ENCODE results near the gene ALDH1A3. TPM values are rescaled to one million over a fixed set of nuclear protein-coding genes. Genes with fewer than 3 reads are reported as not detected.
A peak's percentile ranks its signal among the peaks of the same experiment; 100 is the strongest.

ALDH1A3 gene
- total RNA-seq, 1 donor from 2014 or later = 2.1 TPM

DNA sequence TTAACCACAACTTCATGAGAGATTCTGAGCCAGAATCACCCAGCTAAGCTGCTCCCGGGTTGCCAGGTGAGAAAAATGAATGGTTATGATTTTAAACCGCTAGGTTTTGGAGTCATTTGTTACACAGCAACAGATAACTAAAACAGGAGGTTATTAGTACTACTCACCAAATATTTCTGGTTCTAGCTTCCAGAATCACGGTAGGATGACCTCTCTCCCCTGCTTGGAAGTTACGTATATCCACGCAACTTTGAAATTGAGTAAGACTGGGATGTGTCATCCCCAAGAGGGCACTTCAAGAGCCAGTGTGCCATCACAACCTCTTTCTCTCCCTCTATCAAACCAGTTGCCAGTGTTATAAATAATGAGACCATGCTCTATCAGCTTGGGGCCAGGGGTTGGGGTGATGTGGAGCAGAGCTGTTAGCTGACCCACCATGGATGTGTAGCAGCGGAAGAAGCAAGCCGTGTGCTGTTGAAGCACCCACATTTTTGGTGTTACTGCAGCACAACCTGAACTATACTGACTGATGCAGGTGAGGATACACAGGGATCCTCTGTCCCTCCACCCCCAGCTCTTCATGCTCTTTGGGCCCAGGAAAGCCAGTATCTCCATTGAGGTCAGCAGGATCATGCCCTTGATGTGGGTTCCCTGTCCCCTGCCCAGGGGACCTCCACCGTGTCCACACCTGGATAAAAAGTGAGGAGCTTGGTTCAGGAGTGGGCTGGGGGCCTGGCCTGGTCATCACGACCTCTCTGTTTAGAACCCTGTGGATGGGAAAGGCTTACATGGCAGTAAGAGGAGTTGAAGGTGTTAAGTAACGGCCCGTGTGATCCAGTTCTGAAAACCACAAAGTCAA, 19.4 kb upstream of the ALDH1A3 start:
- DNase-seq (ENCODE audit: low spot score) = no peak

DNA sequence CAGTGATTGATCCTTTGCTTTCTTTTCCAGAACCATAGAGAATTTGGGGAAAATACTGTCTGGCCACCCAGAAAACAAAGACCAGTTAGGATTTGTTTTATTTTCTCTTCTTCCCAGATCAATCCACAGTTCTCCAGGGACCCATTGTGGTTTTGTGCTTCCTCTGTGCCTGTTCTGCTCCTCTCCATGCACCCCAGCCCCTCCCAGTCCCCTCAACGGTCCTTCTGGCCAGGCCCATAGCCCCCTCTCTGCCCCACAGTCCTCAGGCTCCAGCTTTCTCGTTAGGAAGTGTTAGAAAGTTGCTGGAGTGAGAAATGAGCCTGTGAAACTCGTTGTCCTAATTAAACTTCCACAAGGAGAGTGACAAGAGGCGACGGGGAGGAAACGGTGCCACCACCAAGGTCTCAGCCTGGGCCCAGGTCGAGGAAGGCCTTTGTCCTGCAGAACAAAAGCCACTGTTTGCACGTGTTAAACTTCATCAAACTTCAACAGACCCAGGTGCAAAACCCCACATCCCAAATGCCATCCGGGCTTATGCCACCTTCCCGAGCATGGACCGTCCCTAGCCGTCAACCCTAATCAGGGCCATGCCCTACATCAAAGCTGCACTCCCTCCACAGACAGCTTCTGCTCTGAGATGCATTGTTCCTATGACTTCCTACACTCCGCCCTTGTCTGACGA, 18.7 kb upstream of the ALDH1A3 start:
- DNase-seq (ENCODE audit: low spot score) = no peak

DNA sequence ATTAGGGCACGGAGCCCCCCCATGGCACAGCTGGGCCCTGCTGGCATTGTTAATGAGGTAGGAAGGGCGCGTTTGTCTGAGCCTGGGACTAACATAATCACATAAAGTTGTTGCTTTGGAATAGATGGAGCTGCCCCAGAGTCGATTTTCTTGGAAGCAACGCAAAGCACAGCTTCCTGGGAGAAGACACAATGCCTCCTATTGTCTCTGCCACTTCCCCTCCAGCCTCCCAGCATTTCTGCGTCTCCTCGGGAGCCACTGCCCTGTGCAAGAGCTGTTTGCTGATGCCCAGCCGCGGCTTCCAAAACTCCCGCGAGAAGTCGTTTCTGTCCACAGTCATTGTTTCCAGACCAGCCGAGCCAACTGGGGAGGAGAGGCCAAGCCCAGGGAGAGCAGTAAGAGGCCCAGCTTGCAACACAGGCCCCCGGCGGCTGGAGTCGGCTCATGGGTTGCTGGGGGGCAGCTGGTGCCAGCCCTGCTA, 18.1 kb upstream of the ALDH1A3 start:
- DNase-seq (ENCODE audit: low spot score) = no peak

DNA sequence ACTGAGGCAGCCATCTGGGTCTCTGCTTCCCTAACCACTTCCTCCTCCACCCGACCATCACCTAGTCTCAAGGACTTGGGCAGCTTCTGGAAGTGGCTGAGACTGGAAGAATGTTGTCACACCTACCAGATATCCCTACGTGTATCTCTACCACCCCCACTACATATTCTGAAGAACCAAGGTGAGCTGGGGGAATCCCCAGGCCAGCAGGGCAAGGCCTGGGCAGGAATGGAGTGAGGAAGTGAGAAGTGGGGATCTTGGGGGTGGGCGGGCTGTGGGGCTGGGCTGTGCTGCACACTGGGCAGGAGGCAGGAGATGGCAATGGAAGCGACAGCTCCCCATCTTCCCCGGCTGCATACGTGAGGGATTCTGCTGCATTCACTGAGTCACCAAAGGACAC, 17.5 kb upstream of the ALDH1A3 start:
- no peak for DNase-seq (ENCODE audit: low spot score)

DNA sequence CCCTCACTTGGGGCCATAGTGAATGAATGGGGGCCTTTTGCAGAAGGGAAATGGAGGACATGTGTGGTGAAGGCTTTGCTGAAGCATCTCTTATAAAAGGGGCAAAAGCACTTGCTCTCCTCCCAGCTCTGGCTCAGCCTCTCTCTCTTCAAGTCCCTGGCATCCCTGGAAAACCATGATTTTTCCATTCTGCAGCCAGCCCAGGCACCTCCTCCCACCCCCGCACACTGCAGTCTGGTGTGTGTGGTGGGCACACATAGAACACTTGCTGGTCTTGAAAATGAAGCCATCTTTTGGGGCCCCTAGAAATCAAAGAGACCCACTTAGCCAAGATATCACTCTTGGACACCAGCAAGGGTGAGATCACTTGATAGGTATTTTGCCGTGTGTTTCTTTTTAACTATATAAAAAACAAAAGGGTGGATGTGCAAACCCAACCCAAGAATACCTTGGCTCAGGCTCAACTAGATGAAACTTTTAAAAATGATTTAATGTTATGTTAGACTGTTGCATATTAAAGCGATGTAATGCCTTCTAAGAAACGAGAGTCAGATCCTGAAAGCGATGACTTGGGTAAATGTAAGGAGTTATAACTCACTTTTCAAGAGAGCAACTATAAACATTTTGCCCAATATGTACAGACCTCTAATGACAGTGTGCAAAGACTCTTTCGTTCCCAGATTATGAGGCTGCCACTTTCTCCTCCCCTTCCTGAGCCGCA, 16.4 kb upstream of the ALDH1A3 start:
- no peak for DNase-seq (ENCODE audit: low spot score)

DNA sequence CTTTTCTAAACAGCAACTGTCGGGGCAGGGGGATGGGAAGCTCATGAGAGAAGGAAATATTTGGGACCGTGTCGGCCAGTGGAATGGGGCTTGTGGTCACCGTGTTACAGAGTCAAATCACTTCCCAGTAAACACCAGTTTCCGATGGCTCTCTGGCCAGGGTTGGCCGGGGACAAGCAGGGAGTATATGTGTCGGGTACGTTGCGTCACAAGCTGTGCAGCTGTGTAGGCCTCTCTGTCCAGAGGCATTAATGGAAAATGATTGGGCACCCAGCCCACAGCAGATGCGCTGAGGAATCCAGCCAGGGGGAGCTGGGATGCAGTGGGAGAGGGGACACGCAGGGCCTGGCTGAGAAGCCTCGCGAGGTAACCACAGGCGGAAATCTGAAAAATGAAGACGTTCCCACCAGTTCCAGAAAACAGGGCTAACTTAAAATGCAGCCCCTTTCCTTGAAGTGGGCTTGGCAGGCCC, 15.8 kb upstream of the ALDH1A3 start:
- DNase-seq (ENCODE audit: low spot score) = peak; percentile 47

DNA sequence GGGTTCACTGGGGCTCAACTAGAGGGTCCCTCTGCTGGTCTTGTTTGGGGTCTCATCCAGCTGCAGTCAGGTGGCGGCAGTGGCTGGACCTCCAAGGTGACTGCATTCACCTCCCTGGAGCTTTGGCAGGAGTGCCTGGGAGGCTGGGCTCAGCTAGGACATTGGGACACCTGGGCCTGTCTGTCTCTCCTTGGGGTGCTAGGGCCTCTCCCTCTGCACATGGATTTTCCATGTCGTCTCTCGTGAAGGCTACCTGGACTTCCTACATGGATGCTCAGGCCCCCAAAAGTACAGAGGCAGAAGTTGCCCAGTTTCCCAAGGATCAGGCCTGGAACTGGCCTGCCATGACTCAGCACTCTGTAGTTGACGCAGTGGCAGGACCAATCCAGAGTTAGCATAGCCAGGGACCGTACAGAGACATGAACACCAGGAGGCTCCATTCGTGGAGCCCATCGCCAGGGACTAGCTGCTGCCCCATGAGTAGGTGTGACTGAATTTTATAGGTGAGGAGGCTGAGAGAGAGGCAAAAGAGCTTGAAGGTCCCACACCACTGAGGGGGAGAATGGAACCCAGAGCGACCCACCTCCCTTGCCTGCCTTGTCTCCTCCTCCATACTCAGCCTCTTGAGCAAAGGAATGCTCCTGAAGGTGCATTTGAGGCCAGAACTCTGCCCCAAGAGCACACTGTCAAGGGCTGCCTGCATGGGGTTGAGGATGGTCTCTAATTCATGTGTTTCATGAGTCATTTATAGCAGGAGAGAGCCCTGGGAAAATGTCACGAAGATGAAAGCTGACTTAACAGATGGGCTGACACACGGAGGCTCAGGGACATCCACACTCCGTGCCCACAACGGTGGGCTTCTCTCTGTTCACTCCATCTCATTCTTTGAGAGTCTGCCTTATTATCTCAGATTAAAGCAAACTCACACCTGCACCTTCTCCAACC, 13.0 kb upstream of the ALDH1A3 start:
- DNase-seq (ENCODE audit: low spot score) = no peak

DNA sequence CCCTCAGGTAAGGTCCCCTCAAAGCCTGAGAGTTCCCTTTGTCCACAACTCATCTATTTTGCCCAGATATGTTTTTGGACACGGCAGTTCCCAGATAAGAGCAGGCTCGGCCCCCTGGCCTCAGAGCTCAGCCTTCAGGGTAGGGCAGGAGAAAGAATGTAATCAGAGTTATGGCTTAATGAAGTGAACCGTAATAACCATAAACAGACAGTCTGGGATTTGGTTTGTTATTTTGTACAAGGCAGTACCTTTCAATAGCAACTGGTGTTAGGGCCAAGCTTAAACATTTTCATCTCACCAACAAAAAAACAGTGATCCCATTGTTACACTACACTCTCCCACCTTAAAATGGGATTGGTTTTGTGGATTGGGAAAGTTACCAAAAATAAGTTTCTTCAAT, 12.2 kb upstream of the ALDH1A3 start:
- DNase-seq (ENCODE audit: low spot score) = no peak

DNA sequence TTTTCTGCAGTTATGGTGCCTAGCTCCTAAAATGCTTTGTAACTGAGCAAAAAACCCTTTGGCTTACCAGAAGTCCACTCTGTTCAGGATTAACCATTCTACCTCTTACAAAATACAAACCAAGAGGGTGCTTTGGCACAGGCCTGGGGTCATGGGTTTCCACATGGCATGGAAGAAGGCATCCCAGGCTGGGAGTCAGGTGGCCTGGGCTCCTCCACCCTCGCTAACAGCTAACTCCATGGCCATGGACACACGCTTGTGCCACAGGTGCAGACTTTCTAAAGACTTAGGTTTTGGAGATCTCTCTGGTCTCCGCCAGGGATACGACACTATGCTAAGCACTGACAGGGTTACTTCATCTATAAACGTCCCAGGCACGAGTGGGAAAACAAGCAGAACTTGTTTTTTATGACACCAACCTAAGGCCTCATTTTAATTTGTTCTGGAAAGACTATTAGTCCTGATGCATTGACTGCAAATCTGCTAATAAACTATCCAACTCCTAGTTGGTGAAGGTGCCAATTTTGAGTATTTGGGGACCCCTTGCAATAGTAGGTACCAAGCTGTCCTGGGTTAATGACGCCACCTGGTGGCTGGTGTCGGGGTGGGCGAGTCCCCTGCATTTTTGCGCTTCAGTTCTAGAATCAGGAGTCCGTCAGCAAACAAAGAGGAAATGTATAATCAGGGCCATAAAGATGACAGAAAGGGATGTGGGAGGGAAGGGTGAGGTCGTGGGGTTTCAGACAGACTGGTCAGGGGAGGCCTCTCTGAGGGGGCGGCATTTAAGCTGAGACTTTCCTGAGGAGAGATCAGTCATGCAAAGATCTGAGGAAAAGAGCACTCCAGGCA, 10.3 kb upstream of the ALDH1A3 start:
- no peak for DNase-seq (ENCODE audit: low spot score)

DNA sequence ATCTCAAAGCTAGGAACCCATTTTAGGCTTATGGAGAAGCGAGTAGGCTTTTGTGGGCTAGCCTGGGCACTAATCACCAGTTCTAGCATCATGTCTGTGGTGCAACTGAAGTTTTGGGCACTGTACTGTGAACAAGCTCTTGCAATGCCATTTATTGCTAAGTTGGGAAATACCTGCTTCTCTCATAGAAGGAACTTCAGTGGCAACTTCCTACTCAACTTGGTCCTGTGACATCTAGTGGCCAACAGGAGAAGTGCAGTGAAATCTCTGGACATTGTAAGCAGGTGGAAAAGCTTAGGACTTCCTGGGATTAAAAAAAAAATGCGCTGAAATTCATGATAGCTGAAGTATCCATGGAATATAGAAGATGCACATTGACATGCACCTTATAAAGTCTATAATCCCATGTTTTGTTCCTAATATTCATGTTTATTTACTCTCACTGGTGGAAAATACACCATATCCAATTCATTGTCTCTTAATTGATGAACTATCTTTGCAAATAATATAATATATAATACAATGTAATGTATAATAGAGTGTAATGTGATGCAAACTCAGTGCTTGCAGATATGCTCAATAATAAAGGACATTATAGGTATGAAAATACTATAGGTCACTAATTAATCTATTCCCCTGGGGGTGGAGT, 6.5 kb upstream of the ALDH1A3 start:
- peak; percentile 78 for DNase-seq (ENCODE audit: low spot score)

DNA sequence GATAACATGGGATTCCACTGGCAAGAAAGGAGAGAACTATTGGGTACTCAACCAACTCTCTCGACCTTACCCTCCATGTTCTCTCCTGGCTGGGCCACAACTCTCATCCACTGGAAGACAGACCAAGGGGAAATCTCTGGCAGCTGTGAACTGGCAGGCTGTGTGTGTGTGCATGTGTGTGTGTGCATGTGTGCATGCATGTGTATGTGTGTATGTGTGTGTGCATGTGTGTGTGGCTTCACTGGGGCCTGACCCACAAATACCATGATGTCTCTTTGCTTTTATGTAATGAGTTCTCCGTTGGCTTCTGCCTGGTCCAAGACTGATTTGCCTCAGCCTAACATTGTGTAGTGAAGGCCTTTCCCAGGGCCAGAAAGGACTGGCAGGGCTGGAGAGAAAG, 4.1 kb upstream of the ALDH1A3 start:
- DNase-seq (ENCODE audit: low spot score) = no peak

DNA sequence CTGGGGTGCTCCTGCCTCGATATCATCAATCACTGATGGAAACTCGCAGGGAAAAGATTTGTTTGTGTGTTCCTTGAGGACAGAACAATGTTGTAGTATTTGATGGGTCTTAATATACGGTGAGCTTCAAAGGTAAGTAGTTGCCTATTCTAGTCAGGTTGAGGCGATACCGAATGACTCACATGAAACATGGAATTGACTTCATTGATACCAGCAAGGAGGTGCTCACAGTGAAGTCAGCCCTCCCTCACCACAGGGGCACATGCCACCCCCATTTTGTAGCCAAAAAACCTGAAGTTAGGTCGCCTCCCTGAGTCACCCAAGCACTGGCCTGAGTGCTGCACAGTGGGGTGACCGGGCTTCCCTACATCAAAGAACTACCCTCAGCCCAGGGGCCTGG, 3.7 kb upstream of the ALDH1A3 start:
- DNase-seq (ENCODE audit: low spot score) = no peak

DNA sequence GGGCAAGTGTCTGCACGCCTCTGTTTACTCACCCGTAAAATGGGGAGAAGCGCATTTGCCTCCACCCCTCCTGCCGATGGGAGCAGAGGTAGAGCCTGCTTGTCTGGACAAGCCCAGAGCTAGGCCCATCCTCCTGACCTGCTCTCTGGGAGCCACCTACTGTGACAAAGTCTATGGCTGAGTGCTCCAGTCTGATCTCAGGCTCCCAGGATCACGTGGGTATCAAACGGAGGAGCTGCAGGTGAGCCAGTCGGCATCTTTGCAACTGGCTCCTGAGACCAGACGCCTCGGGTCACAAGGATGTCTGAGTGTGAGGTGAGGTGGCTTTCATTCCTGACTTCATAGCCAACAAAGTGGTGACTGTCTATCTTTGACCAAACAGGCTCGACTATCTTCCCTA, 2.1 kb upstream of the ALDH1A3 start:
- DNase-seq (ENCODE audit: low spot score) = no peak

DNA sequence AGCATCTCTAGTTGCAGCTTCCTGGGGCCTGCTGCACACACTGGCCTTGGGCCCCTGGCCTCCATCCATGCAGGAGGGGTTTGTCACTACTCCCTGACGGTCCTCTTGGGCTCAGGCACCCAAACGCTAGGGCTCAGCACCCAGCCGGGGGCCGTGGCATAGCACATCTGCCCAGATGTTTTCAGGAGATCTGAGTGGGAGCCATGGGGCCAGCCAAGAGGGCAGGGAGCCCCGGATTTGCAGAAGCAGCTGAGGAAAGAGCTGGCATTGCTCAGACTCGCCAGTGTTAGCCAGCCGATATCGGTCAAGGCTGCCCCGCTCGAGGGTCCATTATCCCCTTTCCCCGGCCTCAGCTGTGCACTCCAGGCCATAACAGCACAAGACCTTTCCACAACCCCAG, 1.5 kb upstream of the ALDH1A3 start:
- DNase-seq (ENCODE audit: low spot score) = no peak

DNA sequence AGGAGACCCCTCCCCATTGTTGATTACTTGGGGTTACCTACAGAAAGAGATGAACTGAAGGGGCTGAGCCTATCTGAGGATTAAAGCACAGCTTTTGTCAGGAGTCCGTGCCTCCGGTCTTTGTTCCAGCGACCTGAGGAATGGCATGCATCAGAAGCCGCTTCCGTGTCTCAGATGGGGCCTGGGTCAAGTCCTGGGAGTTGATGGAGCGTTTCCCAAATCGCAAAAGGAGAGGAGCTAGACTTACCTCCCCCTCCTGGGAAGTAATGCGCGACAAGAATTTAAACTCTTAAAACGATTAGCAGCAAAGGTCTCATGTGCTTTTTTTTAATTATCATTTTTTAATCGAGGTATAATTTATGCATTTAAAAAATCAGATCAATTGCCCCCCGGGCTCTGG, 983 bp upstream of the ALDH1A3 start:
- DNase-seq (ENCODE audit: low spot score) = no peak

DNA sequence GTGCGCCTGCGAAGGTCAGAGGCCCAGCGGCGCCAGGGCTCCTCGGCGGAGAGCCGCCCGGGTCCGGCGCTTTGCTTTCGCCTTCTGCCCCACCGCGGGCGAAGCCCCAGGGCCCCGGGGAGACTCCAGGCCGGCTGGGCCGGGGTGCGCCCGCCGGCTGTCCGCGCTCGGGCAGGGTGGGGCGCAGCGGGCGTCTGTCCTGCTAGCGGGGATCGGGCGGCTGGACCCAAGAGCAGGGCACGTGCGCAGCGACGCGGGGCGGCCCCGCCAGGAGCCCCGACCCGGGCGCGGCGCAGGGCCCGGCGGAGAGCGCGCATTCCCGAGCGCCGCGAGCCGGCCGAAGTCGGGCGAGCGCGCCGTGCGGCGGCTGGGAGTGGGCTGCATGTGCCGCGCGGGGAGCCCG, 569 bp upstream of the ALDH1A3 start:
- no peak for DNase-seq (ENCODE audit: low spot score)

DNA sequence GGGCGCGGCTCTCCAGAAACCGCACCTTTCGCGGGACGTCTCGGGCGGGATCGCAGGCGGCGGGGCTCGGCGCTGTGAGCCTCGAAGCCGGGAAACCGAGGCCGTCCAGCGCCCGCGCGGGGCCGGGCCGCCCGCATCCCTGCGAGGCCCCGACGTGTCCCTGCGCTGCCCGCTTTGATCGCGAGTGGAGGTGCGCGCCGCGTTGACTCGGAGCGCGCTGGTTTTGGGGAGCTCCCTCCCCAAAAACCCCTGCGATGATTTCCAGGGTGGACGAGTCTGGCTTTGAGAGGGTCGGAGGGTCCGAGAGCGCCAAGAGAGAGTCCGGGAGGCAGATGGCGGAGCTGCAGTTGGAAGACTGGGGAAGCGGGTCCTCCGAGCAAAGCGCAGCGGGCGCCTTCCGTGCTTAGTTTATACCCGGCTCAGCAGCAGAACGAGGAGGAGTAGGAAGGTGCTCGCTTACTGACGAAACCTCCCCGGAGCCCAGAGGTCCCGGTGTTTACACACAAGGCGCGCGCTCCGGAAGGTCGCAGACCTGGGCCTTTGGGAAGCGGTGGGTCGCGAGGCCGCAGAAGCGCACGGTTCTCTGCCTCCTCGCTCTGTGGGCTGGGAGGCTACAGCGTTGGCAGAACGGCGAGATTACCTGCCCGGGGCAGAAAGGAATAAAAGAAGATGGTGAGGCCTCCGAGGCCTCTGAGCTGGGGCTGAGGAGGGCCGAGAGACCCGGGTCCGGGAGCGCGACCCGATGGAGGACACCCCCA, 687 bp downstream of the ALDH1A3 start:
- DNase-seq (ENCODE audit: low spot score) = no peak

DNA sequence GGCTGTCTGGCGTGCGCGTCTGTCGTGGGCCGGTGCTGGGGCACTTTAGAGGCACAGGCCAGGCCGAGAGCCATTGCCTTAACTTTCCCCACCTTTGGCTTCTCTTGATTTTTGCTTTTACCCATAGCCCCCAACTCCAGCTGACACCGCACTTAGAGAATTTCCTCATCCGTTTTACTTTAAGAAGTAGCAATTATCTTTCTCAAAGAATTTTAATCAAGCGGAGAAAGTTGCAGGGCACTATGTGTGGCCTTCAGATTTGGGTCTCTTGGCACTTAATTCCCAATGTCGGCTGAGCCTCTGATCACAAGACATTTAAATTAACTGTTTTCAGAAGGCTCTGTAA, 1.2 kb downstream of the ALDH1A3 start:
- no peak for DNase-seq (ENCODE audit: low spot score)

Measured in mucosa of gallbladder (tissue), 1 donor.